MM.1S (cell line): ENCODE measurements around the gene COL20A1.

ENCODE experiments used
- DNase-seq: peaks from one replicate; pipeline ENCODE4 v3.0.0-alpha.2; 2015
- H2AFZ ChIP-seq: fragments of 300-600 bp; sonication (generic); 2 replicates; pipeline ENCODE4 v1.6.0; 2016; ENCODE audit warnings: antibody characterized with exemption, low read length
- H3F3A ChIP-seq: fragments of 300-600 bp; sonication (generic); 2 replicates; pipeline ENCODE4 v1.6.1; 2016; ENCODE audit warnings: mild to moderate bottlenecking, antibody characterized with exemption, low read length, moderate library complexity, mixed read lengths; ENCODE audit not compliant: insufficient read depth
- H3K27ac ChIP-seq: fragments of 300-600 bp; sonication (generic); 2 replicates; pipeline ENCODE4 v1.5.1; 2016; ENCODE audit warnings: mild to moderate bottlenecking, low read length
- H3K27me3 ChIP-seq: fragments of 300-600 bp; sonication (generic); replicated peaks from 2 replicates; pipeline ENCODE4 v1.6.0; 2016; ENCODE audit warnings: low read length; ENCODE audit not compliant: insufficient read depth
- H3K36me3 ChIP-seq: fragments of 300-600 bp; sonication (generic); replicated peaks from 2 replicates; pipeline ENCODE4 v1.6.1; 2016; ENCODE audit warnings: mild to moderate bottlenecking, low read length, mixed read lengths; ENCODE audit not compliant: insufficient read depth
- H3K4me1 ChIP-seq: fragments of 300-600 bp; sonication (generic); 2 replicates; pipeline ENCODE4 v1.6.1; 2016; ENCODE audit warnings: low read length, mixed read lengths
- H3K4me2 ChIP-seq: fragments of 300-600 bp; sonication (generic); 2 replicates; pipeline ENCODE4 v1.6.0; 2016; ENCODE audit warnings: low read depth, low read length
- H3K4me3 ChIP-seq: fragments of 300-600 bp; sonication (generic); 2 replicates; pipeline ENCODE4 v1.5.1; 2016; ENCODE audit warnings: low read length, mixed read lengths
- H3K79me2 ChIP-seq: fragments of 300-600 bp; sonication (generic); 2 replicates; pipeline ENCODE4 v1.6.1; 2016; ENCODE audit warnings: mixed run types, low read length, mixed read lengths
- H3K9ac ChIP-seq: fragments of 300-600 bp; sonication (generic); 2 replicates; pipeline ENCODE4 v1.6.1; 2016; ENCODE audit warnings: low read length, mixed read lengths
- H3K9me2 ChIP-seq: fragments of 300-600 bp; sonication (generic); replicated peaks from 2 replicates; pipeline ENCODE4 v1.6.1; 2016; ENCODE audit warnings: mild to moderate bottlenecking, low read length, mixed read lengths; ENCODE audit not compliant: insufficient read depth
- H3K9me3 ChIP-seq: fragments of 300-600 bp; sonication (generic); replicated peaks from 2 replicates; pipeline ENCODE4 v1.6.1; 2016; ENCODE audit warnings: mild to moderate bottlenecking, low read length, mixed read lengths; ENCODE audit not compliant: insufficient read depth
- H4K20me1 ChIP-seq: fragments of 300-600 bp; sonication (generic); 2 replicates; pipeline ENCODE4 v1.6.1; 2016; ENCODE audit warnings: mild to moderate bottlenecking, low read length, moderate library complexity, mixed read lengths; ENCODE audit not compliant: insufficient read depth
- CTCF ChIP-seq: fragments of 300-600 bp; sonication (generic); IDR thresholded peaks from 2 replicates; pipeline ENCODE4 v1.5.1; 2016; ENCODE audit warnings: antibody characterized with exemption, low read length, mixed read lengths
- EZH2 ChIP-seq: fragments of 300-600 bp; sonication (generic); optimal IDR thresholded peaks from 2 replicates; pipeline ENCODE3; 2017; ENCODE audit warnings: low read depth, mild to moderate bottlenecking, antibody characterized with exemption, low read length, mixed read lengths
- EZH2phosphoT487 ChIP-seq: fragments of 300-600 bp; sonication (generic); IDR thresholded peaks from 2 replicates; pipeline ENCODE4 v1.6.1; 2018; ENCODE audit warnings: antibody characterized with exemption, low read length

COL20A1 gene

GRCh38 chr20:63368151-63368550 is 75.2 kb downstream of the COL20A1 start:
- Histone ChIP-seq H3K4me1 (no peaks in the 10 kb centered on the region), H2AFZ (no peak overlapping the region), H3K4me2 (no peak overlapping the region), H4K20me1 (no peaks in the 10 kb centered on the region), H3F3A (no peaks in the 10 kb centered on the region), H3K79me2 (no peaks in the 10 kb centered on the region), H3K9ac (no peak overlapping the region), H3K36me3 (no peaks in the 10 kb centered on the region), H3K27ac (no peak overlapping the region), H3K9me3 (no peaks in the 10 kb centered on the region), H3K9me2 (no peaks in the 10 kb centered on the region), H3K27me3 (peaks cover 91% of the 10 kb centered on the region), H3K4me3 (no peak overlapping the region)
- no peak for DNase-seq
- TF ChIP-seq EZH2 (no peak), EZH2phosphoT487 (no peak), CTCF (no peak)

- Histone ChIP-seq H3K4me1 (no peaks in the 10 kb centered on the region), H3K9ac (no peak overlapping the region), H3K27ac (no peak overlapping the region), H3K79me2 (no peaks in the 10 kb centered on the region), H3K9me2 (no peaks in the 10 kb centered on the region), H3K4me2 (no peak overlapping the region), H3K27me3 (peaks cover 91% of the 10 kb centered on the region), H3K36me3 (no peaks in the 10 kb centered on the region), H2AFZ (no peak overlapping the region), H3K9me3 (no peaks in the 10 kb centered on the region), H3K4me3 (no peak overlapping the region), H4K20me1 (no peaks in the 10 kb centered on the region), H3F3A (no peaks in the 10 kb centered on the region)
- no peak for DNase-seq
- TF ChIP-seq EZH2phosphoT487 (no peak), CTCF (no peak), EZH2 (no peak)
Observed at GRCh38 chr20:63369024-63369530, 76.1 kb downstream of the COL20A1 start.

- no peaks in the 10 kb centered on the region for H3K36me3 ChIP-seq
- peaks cover 91% of the 10 kb centered on the region for H3K27me3 ChIP-seq
- H3K79me2 ChIP-seq, result no peaks in the 10 kb centered on the region
- no peak overlapping the region for H2AFZ ChIP-seq
- H3K4me3 ChIP-seq, result no peak overlapping the region
- H3K9me3 ChIP-seq, result no peaks in the 10 kb centered on the region
- no peak overlapping the region for H3K27ac ChIP-seq
- no peaks in the 10 kb centered on the region for H4K20me1 ChIP-seq
- no peaks in the 10 kb centered on the region for H3F3A ChIP-seq
- H3K9ac ChIP-seq, result no peak overlapping the region
- no peak for DNase-seq
- H3K4me1 ChIP-seq, result no peaks in the 10 kb centered on the region
- H3K4me2 ChIP-seq, result no peak overlapping the region
- TF ChIP-seq CTCF (no peak), EZH2phosphoT487 (no peak), EZH2 (no peak)
- H3K9me2 ChIP-seq, result no peaks in the 10 kb centered on the region
Observed at GRCh38 chr20:63369724-63370617, 77.0 kb downstream of the COL20A1 start.
